Body of pancreas (tissue), 4 donors: ENCODE data around the gene DPT. TPM values are rescaled to one million over a fixed set of nuclear protein-coding genes. Genes with fewer than 3 reads are reported as not detected.

Experiments
- ATAC-seq: fragments of 150-250 bp; one replicate; pipeline ENCODE4 v1.9.1; 2016
- DNase-seq, 4 donors: peaks; one replicate each; pipeline ENCODE4 v3.0.0-alpha.2; 2019
- H3K27ac ChIP-seq, 4 donors: fragments of 200-600 bp; sonication (generic); 1 replicate in 3 of 4; 2 replicates in 1 of 4; pipeline versions ENCODE4 v1.5.1 to v1.6.1; 2016 to 2019; ENCODE audit warnings: mild to moderate bottlenecking in 1 of 4, mixed read lengths in 1 of 4, moderate library complexity in 1 of 4
- H3K27me3 ChIP-seq, 2 donors: fragments of 200-600 bp; sonication (generic); one replicate each; pipeline ENCODE4 v1.6.0; 2016; ENCODE audit warnings: mild to moderate bottlenecking in 1 of 2
- H3K36me3 ChIP-seq, 2 donors: fragments of 200-600 bp; sonication (generic); replicated peaks in 1 of 2; 2 replicates each; pipeline ENCODE4 v1.5.1; 2016; ENCODE audit warnings: low read depth in 2 of 2; ENCODE audit not compliant: insufficient read depth in 1 of 2
- H3K4me1 ChIP-seq: fragments of 200-600 bp; sonication (generic); one replicate; pipeline ENCODE4 v1.6.0; 2016
- H3K4me3 ChIP-seq, 2 donors: fragments of 200-600 bp; sonication (generic); 1 replicate in 1 of 2; 2 replicates in 1 of 2; pipeline ENCODE4 v1.5.1; 2016 to 2019
- H3K9me3 ChIP-seq, 3 donors: fragments of 200-600 bp; sonication (generic); 1 replicate in 2 of 3; 2 replicates in 1 of 3; pipeline ENCODE4 v1.5.1; 2016
- POLR2A ChIP-seq, 3 donors: fragments of 450-650 bp; IDR thresholded peaks; one replicate each; pipeline ENCODE4 v1.6.1; 2016; ENCODE audit warnings: antibody characterized with exemption in 3 of 3, mild to moderate bottlenecking in 2 of 3
- WGBS, 2 donors: methylation state at CpG; one replicate each; pipeline ENCODE4 v1.1.5; 2017; 5-methylcytosine and 5-hydroxymethylcytosine counted together
- intact Hi-C: fragments of 100-400 bp; cut with DNase I; formaldehyde crosslinking; loops from one replicate; pipeline ENCODE4 v1.15.1; 2023
- total RNA-seq, 2 donors: library from RNA; depleted of rRNA; stranded (reverse); fragments of >200 nt; gene quantifications; one replicate each; pipeline ENCODE4 v1.1.0, GENCODE V29; 2016
- TF ChIP-seq, protein P1 (sequence below), 7 experiments: fragments of 450-650 bp in 4 of 7; fragments of 200-600 bp in 3 of 7; sonication (generic) in 3 of 7; IDR thresholded peaks; one replicate each; pipeline ENCODE4 v1.5.1; 2016 to 2019; ENCODE audit warnings: antibody characterized with exemption in 7 of 7

The DPT gene
- total RNA-seq, 2 donors from 2014 or later, result 25.4 to 57.1 TPM

DNA sequence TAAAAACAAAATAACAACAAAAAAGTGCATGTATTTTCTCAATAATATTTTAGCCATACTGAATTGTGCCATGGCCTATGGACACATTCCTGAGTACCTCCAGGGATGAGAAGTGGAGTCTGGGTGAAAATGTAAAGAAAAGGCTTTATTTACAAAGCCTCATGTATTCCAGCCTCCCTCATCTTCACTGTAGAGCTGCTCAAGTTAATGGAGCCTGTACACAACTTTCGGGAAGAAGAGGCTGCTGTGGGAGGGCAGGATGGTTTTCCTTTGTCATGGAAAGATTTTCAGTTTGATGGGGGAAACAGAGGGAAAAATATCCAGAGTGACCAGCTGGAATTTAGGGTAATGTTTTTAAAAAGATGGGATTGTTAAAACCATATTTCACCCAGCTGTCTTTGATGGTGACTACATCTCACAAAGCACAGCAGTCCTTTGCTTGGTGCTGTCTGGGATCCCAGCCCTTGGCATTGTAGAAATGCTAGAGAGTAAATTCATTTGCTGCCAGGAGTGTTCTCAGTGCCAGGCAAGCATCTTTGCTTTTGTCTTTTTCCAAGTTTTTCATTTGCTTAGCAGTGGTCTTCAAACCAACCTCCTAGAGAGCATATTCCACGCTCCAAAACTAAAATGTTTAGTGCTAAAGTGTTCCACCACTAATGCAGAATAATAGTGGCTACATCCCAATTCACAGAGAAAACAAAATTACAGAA is 54.9 kb downstream of the DPT start:
- no peaks in the 10 kb centered on the region for H3K36me3 ChIP-seq
- ATAC-seq (no peak), DNase-seq (no peak)
- no peaks in the 10 kb centered on the region for H3K27me3 ChIP-seq
- H3K27ac ChIP-seq, result no peak overlapping the region
- no peaks in the 10 kb centered on the region for H3K4me1 ChIP-seq
- intact Hi-C loops, result no loop called here
- no peaks in the 10 kb centered on the region for H3K9me3 ChIP-seq
- no peak overlapping the region for H3K4me3 ChIP-seq
- 94 to 97% methylated on average over 2 of the region's 2 CpGs for WGBS, 2 donors
- no peak for TF ChIP-seq POLR2A (IDR thresholded peaks at IDR 0.05)
- TF ChIP-seq, protein P1, sequence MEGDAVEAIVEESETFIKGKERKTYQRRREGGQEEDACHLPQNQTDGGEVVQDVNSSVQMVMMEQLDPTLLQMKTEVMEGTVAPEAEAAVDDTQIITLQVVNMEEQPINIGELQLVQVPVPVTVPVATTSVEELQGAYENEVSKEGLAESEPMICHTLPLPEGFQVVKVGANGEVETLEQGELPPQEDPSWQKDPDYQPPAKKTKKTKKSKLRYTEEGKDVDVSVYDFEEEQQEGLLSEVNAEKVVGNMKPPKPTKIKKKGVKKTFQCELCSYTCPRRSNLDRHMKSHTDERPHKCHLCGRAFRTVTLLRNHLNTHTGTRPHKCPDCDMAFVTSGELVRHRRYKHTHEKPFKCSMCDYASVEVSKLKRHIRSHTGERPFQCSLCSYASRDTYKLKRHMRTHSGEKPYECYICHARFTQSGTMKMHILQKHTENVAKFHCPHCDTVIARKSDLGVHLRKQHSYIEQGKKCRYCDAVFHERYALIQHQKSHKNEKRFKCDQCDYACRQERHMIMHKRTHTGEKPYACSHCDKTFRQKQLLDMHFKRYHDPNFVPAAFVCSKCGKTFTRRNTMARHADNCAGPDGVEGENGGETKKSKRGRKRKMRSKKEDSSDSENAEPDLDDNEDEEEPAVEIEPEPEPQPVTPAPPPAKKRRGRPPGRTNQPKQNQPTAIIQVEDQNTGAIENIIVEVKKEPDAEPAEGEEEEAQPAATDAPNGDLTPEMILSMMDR (IDR thresholded peaks at IDR 0.05), result no peak

DNA sequence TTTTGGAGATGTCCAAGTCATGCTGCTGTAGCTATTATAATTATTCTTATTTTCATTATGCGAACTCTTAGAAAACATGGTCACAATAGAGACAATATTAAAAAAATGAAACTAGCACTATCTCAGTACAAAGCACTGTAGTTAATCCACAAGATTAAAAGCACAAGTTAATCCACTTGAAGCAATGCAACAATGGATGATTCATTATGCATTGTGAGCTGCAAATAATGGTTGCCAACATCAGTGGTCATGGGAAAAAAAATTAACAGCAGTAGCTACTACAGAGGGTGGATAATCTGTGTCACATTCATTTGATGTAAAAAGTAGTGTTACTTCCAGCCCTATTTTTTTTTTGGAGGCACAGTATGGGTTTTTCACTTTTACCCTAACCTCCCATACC is 56.7 kb downstream of the DPT start:
- H3K4me3 ChIP-seq, result no peak overlapping the region
- H3K27me3 ChIP-seq, result no peaks in the 10 kb centered on the region
- WGBS, 2 donors, result 90 to 98% methylated on average over 1 of the region's 1 CpG
- no peaks in the 10 kb centered on the region for H3K9me3 ChIP-seq
- no peak for ATAC-seq
- no peak overlapping the region for H3K27ac ChIP-seq
- no peaks in the 10 kb centered on the region for H3K36me3 ChIP-seq
- DNase-seq, result no peak
- TF ChIP-seq, protein P1 (IDR thresholded peaks at IDR 0.05), result no peak
- no peak for TF ChIP-seq POLR2A (IDR thresholded peaks at IDR 0.05)
- intact Hi-C loops, result no loop called here
- H3K4me1 ChIP-seq, result no peaks in the 10 kb centered on the region

- no peak for DNase-seq
- Histone ChIP-seq H3K36me3 (no peaks in the 10 kb centered on the region), H3K4me1 (no peaks in the 10 kb centered on the region), H3K27me3 (no peaks in the 10 kb centered on the region), H3K4me3 (no peak overlapping the region), H3K9me3 (no peaks in the 10 kb centered on the region), H3K27ac (no peak overlapping the region)
- no peak for ATAC-seq
- no peak for TF ChIP-seq POLR2A (IDR thresholded peaks at IDR 0.05)
- TF ChIP-seq, protein P1 (IDR thresholded peaks at IDR 0.05), result no peak
- intact Hi-C loops, result no loop called here
Measured at GRCh38 chr1:168671782-168672181, 57.2 kb downstream of the DPT start.

- WGBS, 2 donors, result 95 to 100% methylated on average over 1 of the region's 1 CpG
- no peaks in the 10 kb centered on the region for H3K27me3 ChIP-seq
- no peaks in the 10 kb centered on the region for H3K36me3 ChIP-seq
- intact Hi-C loops, result no loop called here
- no peak for ATAC-seq
- no peak for DNase-seq
- no peaks in the 10 kb centered on the region for H3K4me1 ChIP-seq
- no peaks in the 10 kb centered on the region for H3K9me3 ChIP-seq
- TF ChIP-seq, protein P1 (IDR thresholded peaks at IDR 0.05), result no peak
- TF ChIP-seq POLR2A (IDR thresholded peaks at IDR 0.05), result no peak
- H3K4me3 ChIP-seq, result no peak overlapping the region
- H3K27ac ChIP-seq, result no peak overlapping the region
Measured at GRCh38 chr1:168665975-168666374, 63.0 kb downstream of the DPT start.
